Osteocyte (in vitro differentiated cells): ENCODE data around the gene GNMT. TPM values are rescaled to one million over a fixed set of nuclear protein-coding genes. Genes with fewer than 3 reads are reported as not detected.

Source experiments
- DNase-seq: peaks from one replicate; pipeline ENCODE4 v3.0.0; 2021; ENCODE audit warnings: mixed read lengths; ENCODE audit not compliant: unreplicated experiment; ENCODE audit errors: extremely low spot score
- H3K27ac Mint-ChIP-seq: one replicate; pipeline ENCODE4 v1.8.0; 2021; ENCODE audit warnings: mild to moderate bottlenecking, mixed read lengths; ENCODE audit not compliant: unreplicated experiment
- H3K27me3 Mint-ChIP-seq: one replicate; pipeline ENCODE4 v1.8.0; 2021; ENCODE audit warnings: mixed read lengths; ENCODE audit not compliant: unreplicated experiment
- H3K36me3 Mint-ChIP-seq: one replicate; pipeline ENCODE4 v1.8.0; 2021; ENCODE audit warnings: mixed read lengths; ENCODE audit not compliant: unreplicated experiment
- H3K4me1 Mint-ChIP-seq: one replicate; pipeline ENCODE4 v1.8.0; 2021; ENCODE audit warnings: mixed read lengths; ENCODE audit not compliant: unreplicated experiment
- H3K4me3 Mint-ChIP-seq: one replicate; pipeline ENCODE4 v1.8.0; 2021; ENCODE audit warnings: mild to moderate bottlenecking, moderate library complexity, mixed read lengths; ENCODE audit not compliant: unreplicated experiment
- H3K9me3 Mint-ChIP-seq: one replicate; pipeline ENCODE4 v1.8.0; 2021; ENCODE audit warnings: mixed read lengths; ENCODE audit not compliant: unreplicated experiment
- total RNA-seq: library from RNA; stranded (reverse); gene quantifications from 2 replicates; pipeline ENCODE4 v1.2.1, GENCODE V29; 2021
- TF ChIP-seq, protein P1 (sequence below): fragments of 200-600 bp; sonication (generic); IDR thresholded peaks from 2 replicates; pipeline ENCODE4 v1.5.0; 2021; ENCODE audit warnings: antibody characterized with exemption, mild to moderate bottlenecking, moderate library complexity

The GNMT gene
- total RNA-seq, 1 donor from 2014 or later = 0.97 TPM

- peaks cover 2% of the 10 kb centered on the region for H3K36me3 Mint-ChIP-seq
- no peak for DNase-seq
- peak overlapping the region; percentile 97 for H3K27ac Mint-ChIP-seq
- H3K4me3 Mint-ChIP-seq = peak overlapping the region; percentile 98
- TF ChIP-seq, protein P1, sequence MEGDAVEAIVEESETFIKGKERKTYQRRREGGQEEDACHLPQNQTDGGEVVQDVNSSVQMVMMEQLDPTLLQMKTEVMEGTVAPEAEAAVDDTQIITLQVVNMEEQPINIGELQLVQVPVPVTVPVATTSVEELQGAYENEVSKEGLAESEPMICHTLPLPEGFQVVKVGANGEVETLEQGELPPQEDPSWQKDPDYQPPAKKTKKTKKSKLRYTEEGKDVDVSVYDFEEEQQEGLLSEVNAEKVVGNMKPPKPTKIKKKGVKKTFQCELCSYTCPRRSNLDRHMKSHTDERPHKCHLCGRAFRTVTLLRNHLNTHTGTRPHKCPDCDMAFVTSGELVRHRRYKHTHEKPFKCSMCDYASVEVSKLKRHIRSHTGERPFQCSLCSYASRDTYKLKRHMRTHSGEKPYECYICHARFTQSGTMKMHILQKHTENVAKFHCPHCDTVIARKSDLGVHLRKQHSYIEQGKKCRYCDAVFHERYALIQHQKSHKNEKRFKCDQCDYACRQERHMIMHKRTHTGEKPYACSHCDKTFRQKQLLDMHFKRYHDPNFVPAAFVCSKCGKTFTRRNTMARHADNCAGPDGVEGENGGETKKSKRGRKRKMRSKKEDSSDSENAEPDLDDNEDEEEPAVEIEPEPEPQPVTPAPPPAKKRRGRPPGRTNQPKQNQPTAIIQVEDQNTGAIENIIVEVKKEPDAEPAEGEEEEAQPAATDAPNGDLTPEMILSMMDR = no peak
- peaks cover 33% of the 10 kb centered on the region for H3K4me1 Mint-ChIP-seq
- H3K9me3 Mint-ChIP-seq = no peaks in the 10 kb centered on the region
- no peaks in the 10 kb centered on the region for H3K27me3 Mint-ChIP-seq
Measured at GRCh38 chr6:42929821-42930360, 30.7 kb upstream of the GNMT start.

- H3K9me3 Mint-ChIP-seq = no peaks in the 10 kb centered on the region
- no peak for DNase-seq
- TF ChIP-seq, protein P1 = no peak
- H3K27ac Mint-ChIP-seq = peak overlapping the region; percentile 2
- peaks cover 13% of the 10 kb centered on the region for H3K36me3 Mint-ChIP-seq
- H3K4me3 Mint-ChIP-seq = no peak overlapping the region
- H3K27me3 Mint-ChIP-seq = no peaks in the 10 kb centered on the region
- peaks cover 33% of the 10 kb centered on the region for H3K4me1 Mint-ChIP-seq
Measured at GRCh38 chr6:42932412-42932811, 28.1 kb upstream of the GNMT start.

GRCh38 chr6:42933205-42933604, 27.3 kb upstream of the GNMT start:
- Mint-ChIP-seq H3K4me3 (no peak overlapping the region), H3K27ac (no peak overlapping the region), H3K9me3 (no peaks in the 10 kb centered on the region), H3K27me3 (no peaks in the 10 kb centered on the region), H3K36me3 (peaks cover 18% of the 10 kb centered on the region), H3K4me1 (peaks cover 33% of the 10 kb centered on the region)
- TF ChIP-seq, protein P1 = no peak
- DNase-seq = no peak

- H3K36me3 Mint-ChIP-seq = peaks cover 19% of the 10 kb centered on the region
- TF ChIP-seq, protein P1 = no peak
- DNase-seq = no peak
- no peak overlapping the region for H3K27ac Mint-ChIP-seq
- H3K4me3 Mint-ChIP-seq = no peak overlapping the region
- no peaks in the 10 kb centered on the region for H3K27me3 Mint-ChIP-seq
- H3K9me3 Mint-ChIP-seq = no peaks in the 10 kb centered on the region
- peaks cover 22% of the 10 kb centered on the region for H3K4me1 Mint-ChIP-seq
Measured at GRCh38 chr6:42935322-42935721, 25.2 kb upstream of the GNMT start.

- TF ChIP-seq, protein P1 = no peak
- Mint-ChIP-seq H3K4me1 (peaks cover 12% of the 10 kb centered on the region), H3K9me3 (no peaks in the 10 kb centered on the region), H3K27ac (no peak overlapping the region), H3K27me3 (no peaks in the 10 kb centered on the region), H3K36me3 (peaks cover 19% of the 10 kb centered on the region), H3K4me3 (no peak overlapping the region)
- DNase-seq = no peak
Measured at GRCh38 chr6:42936398-42936797, 24.2 kb upstream of the GNMT start.
